Measurements from ENCODE around the gene OCIAD1. TPM values are rescaled to one million over a fixed set of nuclear protein-coding genes. Genes with fewer than 3 reads are reported as not detected.
"Not testable (repeated sequence)": the region's sequence is repeated elsewhere in the genome, so short reads cannot be mapped to it uniquely, and the experiment has no call there.

OCIAD1 gene
- total and polyA plus RNA-seq, 5 experiments from 2014 or later = 125 to 191 (median 172) TPM

GRCh38 chr4:48831532-48832030 is 693 bp downstream of the OCIAD1 start:
- Mint-ChIP-seq H3K27ac (peak overlapping the region; percentile 99 to 100 (median 100)), H3K4me3 (peak overlapping the region; percentile 95 to 100 (median 100)), H3K36me3 (peaks cover 8 to 36% (median 22%) of the 10 kb centered on the region in 3 donors), H3K27me3 (peaks cover 0 to 3% (median 0%) of the 10 kb centered on the region in 5 donors), H3K4me1 (peaks cover 19 to 44% (median 37%) of the 10 kb centered on the region in 4 donors), H3K9me3 (no peaks in the 10 kb centered on the region)
- no peak for DNase-seq
- no peak for ATAC-seq
- POLR2A ChIA-PET = interaction anchor here (1.4 to 2.2 kb wide), 4 partner anchors 10 to 75 kb away, joined by 4 to 20 read pairs (median 10); partner anchors contain the start of genes FRYL and OCIAD2

DNA sequence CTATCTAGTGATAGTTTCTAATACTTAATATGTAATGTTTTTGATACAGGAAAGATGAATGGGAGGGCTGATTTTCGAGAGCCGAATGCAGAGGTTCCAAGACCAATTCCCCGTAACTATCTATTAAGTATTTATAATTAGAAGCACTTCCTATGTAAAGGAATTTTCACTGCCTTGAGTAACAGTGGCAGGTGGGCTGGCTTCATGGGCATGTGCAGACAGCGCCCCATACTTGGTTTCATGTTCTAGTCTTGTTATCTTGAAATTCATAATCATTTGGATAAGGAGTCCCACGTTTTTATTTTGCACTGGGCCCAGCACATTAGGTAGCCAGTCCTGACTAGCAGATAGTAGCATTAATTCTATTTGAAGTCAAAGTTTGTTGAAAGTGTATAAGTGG is 1.7 kb downstream of the OCIAD1 start:
- Mint-ChIP-seq H3K27ac (peak overlapping the region in 6 of 10 donors; percentile 14 to 100 (median 51)), H3K4me1 (peaks cover 19 to 48% (median 37%) of the 10 kb centered on the region in 4 donors), H3K36me3 (peaks cover 8 to 45% (median 22%) of the 10 kb centered on the region in 3 donors), H3K27me3 (peaks cover 0 to 3% (median 0%) of the 10 kb centered on the region in 5 donors), H3K4me3 (peak overlapping the region in 9 of 10 donors; percentile 8 to 100 (median 67)), H3K9me3 (no peaks in the 10 kb centered on the region)
- POLR2A ChIA-PET = interaction anchor here (0.6 to 2.2 kb wide), 2 partner anchors 53 to 227 kb away, joined by 3 to 20 read pairs; partner anchors contain the start of gene FRYL
- DNase-seq = no peak
- ATAC-seq = no peak

DNA sequence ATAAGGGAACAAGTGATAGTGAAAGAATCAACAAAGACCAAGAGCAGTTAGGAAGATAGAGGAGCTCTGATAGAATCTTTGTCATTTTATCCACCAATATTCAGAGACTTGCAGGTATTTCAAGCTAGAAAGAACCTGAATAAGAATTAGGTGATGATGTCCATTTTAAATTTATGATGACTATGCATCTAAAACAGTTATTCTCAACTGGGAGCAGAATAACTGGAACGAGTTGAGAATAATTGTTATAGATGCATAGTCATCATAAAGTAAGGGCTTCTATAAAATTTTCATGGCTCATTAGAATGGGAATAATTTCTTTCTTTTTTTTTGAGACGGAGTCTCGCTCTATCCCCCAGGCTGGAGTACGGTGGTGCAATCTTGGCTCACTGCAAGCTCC is 5.8 kb downstream of the OCIAD1 start:
- Mint-ChIP-seq H3K9me3 (no peaks in the 10 kb centered on the region), H3K27me3 (no peaks in the 10 kb centered on the region), H3K36me3 (peaks cover 4 to 82% (median 22%) of the 10 kb centered on the region in 3 donors), H3K27ac (peak overlapping the region in 3 of 10 donors; percentile 6 to 50 (median 35)), H3K4me1 (peaks cover 13 to 51% (median 36%) of the 10 kb centered on the region in 4 donors), H3K4me3 (no peak overlapping the region)
- no peak for DNase-seq
- POLR2A ChIA-PET = no interaction called here
- no peak for ATAC-seq

GRCh38 chr4:48841045-48841827 is 10.3 kb downstream of the OCIAD1 start:
- H3K4me1 Mint-ChIP-seq = peaks cover 16 to 40% (median 26%) of the 10 kb centered on the region in 4 donors
- no peaks in the 10 kb centered on the region for H3K9me3 Mint-ChIP-seq
- peak overlapping the region in 1 of 10 donors; percentile 48 for H3K27ac Mint-ChIP-seq
- H3K36me3 Mint-ChIP-seq = peaks cover 13 to 91% (median 23%) of the 10 kb centered on the region in 3 donors
- no peak for ATAC-seq
- POLR2A ChIA-PET = interaction anchor here (1.1 kb wide), 1 partner anchor 10 kb away, joined by 4 read pairs; the partner anchor contains the start of gene OCIAD1
- DNase-seq = no peak
- no peak overlapping the region for H3K4me3 Mint-ChIP-seq
- no peaks in the 10 kb centered on the region for H3K27me3 Mint-ChIP-seq

DNA sequence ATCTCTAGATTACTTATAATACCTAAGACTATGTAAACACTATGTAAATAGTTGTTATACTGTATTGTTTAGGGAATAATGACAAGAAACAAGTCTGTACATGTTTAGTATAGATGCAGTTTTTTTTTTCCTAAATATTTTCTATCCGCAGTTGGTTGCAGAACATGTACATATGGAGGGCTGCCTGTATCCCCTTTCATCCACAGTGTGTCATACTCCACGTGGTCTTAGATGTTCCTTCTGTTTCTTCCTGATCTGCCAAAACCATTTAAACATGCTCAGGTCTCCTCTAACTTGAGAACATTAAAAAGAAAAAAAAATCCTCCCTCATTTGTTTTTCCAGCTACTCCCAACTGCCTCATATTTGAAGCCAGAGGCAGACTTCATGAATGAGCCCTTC is 14.0 kb downstream of the OCIAD1 start:
- DNase-seq (no peak), ATAC-seq (no peak)
- Mint-ChIP-seq H3K4me1 (peaks cover 14 to 34% (median 23%) of the 10 kb centered on the region in 4 donors), H3K4me3 (no peak overlapping the region), H3K9me3 (peaks cover 0 to 4% (median 0%) of the 10 kb centered on the region in 9 donors), H3K36me3 (peaks cover 19 to 76% (median 35%) of the 10 kb centered on the region in 3 donors), H3K27ac (peak overlapping the region in 2 of 10 donors; percentile 3 to 69), H3K27me3 (no peaks in the 10 kb centered on the region)
- POLR2A ChIA-PET = interaction anchor here (2.3 kb wide), 1 partner anchor 14 kb away, joined by 5 read pairs; the partner anchor contains the start of gene OCIAD1

- H3K4me3 Mint-ChIP-seq = peak overlapping the region in 1 of 10 donors; percentile 29
- H3K36me3 Mint-ChIP-seq = peaks cover 18 to 81% (median 29%) of the 10 kb centered on the region in 3 donors
- POLR2A ChIA-PET, ATAC-seq, DNase-seq, H3K27me3 Mint-ChIP-seq, H3K9me3 Mint-ChIP-seq: not testable (repeated sequence)
- peaks cover 4 to 25% (median 15%) of the 10 kb centered on the region in 4 donors for H3K4me1 Mint-ChIP-seq
- H3K27ac Mint-ChIP-seq = peak overlapping the region in 1 of 10 donors; percentile 77
These were observed 17.9 kb downstream of the OCIAD1 start for GRCh38 chr4:48848799-48849198.

DNA sequence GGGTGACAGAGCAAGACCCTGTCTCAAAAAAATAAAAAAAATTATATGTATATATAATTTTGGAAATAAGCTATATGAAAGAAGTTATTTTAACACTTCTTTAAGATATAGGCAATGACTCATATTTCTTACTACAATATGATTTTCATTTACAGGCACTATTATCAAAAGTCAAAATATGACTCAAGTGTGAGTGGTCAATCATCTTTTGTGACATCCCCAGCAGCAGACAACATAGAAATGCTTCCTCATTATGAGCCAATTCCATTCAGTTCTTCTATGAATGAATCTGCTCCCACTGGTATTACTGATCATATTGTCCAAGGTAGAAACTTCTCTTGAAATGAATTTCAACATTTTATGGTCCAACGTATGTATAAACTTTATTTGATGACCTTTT is 20.8 kb downstream of the OCIAD1 start:
- ATAC-seq = no peak
- H3K36me3 Mint-ChIP-seq = peaks cover 10 to 68% (median 17%) of the 10 kb centered on the region in 3 donors
- DNase-seq = no peak
- no peak overlapping the region for H3K4me3 Mint-ChIP-seq
- H3K27me3 Mint-ChIP-seq = no peaks in the 10 kb centered on the region
- peaks cover 0 to 4% (median 0%) of the 10 kb centered on the region in 9 donors for H3K9me3 Mint-ChIP-seq
- H3K27ac Mint-ChIP-seq = peak overlapping the region in 3 of 10 donors; percentile 1 to 10 (median 2)
- POLR2A ChIA-PET = no interaction called here
- H3K4me1 Mint-ChIP-seq = peaks cover 0 to 9% (median 5%) of the 10 kb centered on the region in 4 donors

GRCh38 chr4:48853604-48854394 is 22.9 kb downstream of the OCIAD1 start:
- H3K36me3 Mint-ChIP-seq = peaks cover 4 to 74% (median 9%) of the 10 kb centered on the region in 3 donors
- ATAC-seq (no peak), DNase-seq (no peak)
- H3K4me3 Mint-ChIP-seq = no peak overlapping the region
- no peaks in the 10 kb centered on the region for H3K27me3 Mint-ChIP-seq
- POLR2A ChIA-PET = no interaction called here
- H3K27ac Mint-ChIP-seq = peak overlapping the region in 3 of 10 donors; percentile 32 to 82 (median 48)
- peaks cover 0 to 3% (median 0%) of the 10 kb centered on the region in 4 donors for H3K4me1 Mint-ChIP-seq
- H3K9me3 Mint-ChIP-seq = no peaks in the 10 kb centered on the region

DNA sequence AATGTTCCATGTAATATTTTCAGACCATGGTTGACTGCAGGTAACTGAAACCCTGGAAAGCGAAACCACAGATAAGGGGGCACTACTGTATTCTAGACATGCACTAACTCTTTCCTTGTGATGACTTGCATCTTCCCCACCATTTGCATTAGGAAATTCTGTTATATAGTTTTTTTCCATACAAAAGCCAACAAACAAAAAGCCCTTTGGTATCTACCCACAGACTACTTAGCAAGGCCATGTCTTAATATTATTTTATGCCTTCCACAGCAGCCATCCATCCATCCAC is 23.5 kb downstream of the OCIAD1 start:
- Mint-ChIP-seq H3K36me3 (peaks cover 4 to 75% (median 7%) of the 10 kb centered on the region in 3 donors), H3K4me1 (peaks cover 0 to 3% (median 0%) of the 10 kb centered on the region in 4 donors), H3K27ac (peak overlapping the region in 4 of 10 donors; percentile 24 to 81 (median 62)), H3K27me3 (no peaks in the 10 kb centered on the region), H3K4me3 (no peak overlapping the region), H3K9me3 (no peaks in the 10 kb centered on the region)
- ATAC-seq (no peak), DNase-seq (no peak)
- POLR2A ChIA-PET = no interaction called here

DNA sequence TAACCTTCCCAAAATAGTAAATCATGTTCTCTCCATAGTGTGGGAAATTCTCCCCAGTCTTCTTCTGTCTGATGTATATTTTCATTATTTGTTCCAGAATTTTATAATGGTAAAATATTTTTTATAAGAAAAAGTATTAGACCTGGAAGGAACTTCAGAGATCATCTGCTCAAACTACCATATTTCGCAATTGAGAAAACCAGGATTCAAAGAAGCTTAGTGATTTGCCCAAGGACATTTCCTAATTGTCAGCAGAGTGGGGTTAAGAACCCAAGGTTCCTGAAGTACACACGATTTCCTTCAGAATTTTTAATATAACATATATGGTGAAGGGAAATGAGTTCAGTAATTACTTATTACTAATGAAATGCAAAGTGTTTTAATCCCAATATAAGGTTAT is 24.1 kb downstream of the OCIAD1 start:
- POLR2A ChIA-PET = no interaction called here
- H3K27me3 Mint-ChIP-seq = no peaks in the 10 kb centered on the region
- no peak for DNase-seq

DNA sequence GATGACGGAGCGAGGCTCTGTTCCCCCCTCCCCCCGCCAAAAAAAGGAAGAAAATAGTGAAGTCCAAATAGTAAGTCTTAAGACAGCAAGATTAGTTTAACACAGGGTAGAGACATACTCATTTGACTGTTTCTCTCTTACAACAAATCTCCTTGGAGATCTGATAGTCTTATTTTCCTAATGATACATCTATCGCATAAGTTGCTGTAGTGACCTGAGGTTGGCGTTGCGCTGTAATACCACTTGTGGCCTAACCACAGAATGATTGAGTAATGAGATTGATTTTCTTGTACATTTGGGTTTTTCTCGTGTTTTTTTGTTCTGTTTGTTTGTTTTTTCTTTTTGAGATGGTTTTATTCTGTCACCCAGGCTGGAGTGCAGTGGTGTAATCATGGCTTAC is 27.2 kb downstream of the OCIAD1 start:
- POLR2A ChIA-PET = no interaction called here
- no peaks in the 10 kb centered on the region for H3K27me3 Mint-ChIP-seq
- H3K27ac Mint-ChIP-seq = peak overlapping the region in 6 of 10 donors; percentile 11 to 73 (median 38)

More for the DNA sequence above, 24.1 kb downstream of the OCIAD1 start:
- Mint-ChIP-seq H3K4me1 (peaks cover 0 to 3% (median 0%) of the 10 kb centered on the region in 4 donors), H3K36me3 (peaks cover 4 to 78% (median 7%) of the 10 kb centered on the region in 3 donors), H3K27ac (peak overlapping the region in 1 of 10 donors; percentile 75), H3K9me3 (no peaks in the 10 kb centered on the region), H3K4me3 (no peak overlapping the region)
- ATAC-seq = no peak

DNA sequence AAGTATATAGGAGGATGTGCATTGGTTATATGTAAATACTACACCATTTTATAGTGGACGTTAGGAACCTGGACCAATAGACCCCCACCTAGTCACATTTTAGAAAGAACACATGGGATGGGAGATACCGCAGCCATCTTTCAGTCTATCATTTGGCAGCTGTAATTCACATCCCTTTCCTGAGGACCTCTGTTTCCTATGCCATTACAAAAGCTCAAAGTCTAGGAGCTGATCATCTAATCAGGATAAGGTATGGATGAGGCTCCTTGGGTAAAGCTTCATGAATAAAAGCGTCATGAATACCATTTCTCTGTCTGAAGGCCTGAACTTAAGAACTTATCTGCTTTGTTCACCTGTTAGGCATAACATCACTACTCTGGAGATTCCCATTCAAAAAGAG is 31.1 kb downstream of the OCIAD1 start:
- peak overlapping the region in 2 of 10 donors; percentile 32 to 73 for H3K27ac Mint-ChIP-seq
- POLR2A ChIA-PET = no interaction called here
- H3K27me3 Mint-ChIP-seq = no peaks in the 10 kb centered on the region
- DNase-seq (no peak), ATAC-seq (no peak)
- H3K4me1 Mint-ChIP-seq = peaks cover 0 to 3% (median 0%) of the 10 kb centered on the region in 4 donors
- H3K36me3 Mint-ChIP-seq = peaks cover 7 to 41% (median 13%) of the 10 kb centered on the region in 3 donors
- peaks cover 4 to 12% (median 6%) of the 10 kb centered on the region in 9 donors for H3K9me3 Mint-ChIP-seq
- H3K4me3 Mint-ChIP-seq = no peak overlapping the region

More for the DNA sequence above, 27.2 kb downstream of the OCIAD1 start:
- no peak overlapping the region for H3K4me3 Mint-ChIP-seq
- DNase-seq = no peak
- peaks cover 0 to 2% (median 0%) of the 10 kb centered on the region in 9 donors for H3K9me3 Mint-ChIP-seq
- ATAC-seq = no peak
- H3K36me3 Mint-ChIP-seq = peaks cover 4 to 64% (median 10%) of the 10 kb centered on the region in 3 donors
- H3K4me1 Mint-ChIP-seq = peaks cover 0 to 3% (median 0%) of the 10 kb centered on the region in 4 donors
